SK-N-SH treated with all-trans-retinoic acid at 6 μM for 48 hours (cell line): ENCODE data around the gene FOXO1.

Experiments used
- ARNTL ChIP-seq: fragments of 450-650 bp; formaldehyde crosslinking; IDR thresholded peaks from 2 replicates; pipeline ENCODE4 v1.5.0; 2020; ENCODE audit warnings: low read depth, mild to moderate bottlenecking, moderate library complexity, borderline replicate concordance
- CSRNP3 ChIP-seq: fragments of 250-450 bp; sonication (Bioruptor Pico); IDR thresholded peaks from 2 replicates; pipeline ENCODE4 v1.5.1; 2021; ENCODE audit warnings: mild to moderate bottlenecking, moderate library complexity
- PATZ1 ChIP-seq: fragments of 250-450 bp; sonication (Bioruptor Pico); IDR thresholded peaks from 2 replicates; pipeline ENCODE4 v1.8.0; 2020; ENCODE audit warnings: mild to moderate bottlenecking, moderate library complexity, borderline replicate concordance
- PPARA ChIP-seq: fragments of 250-450 bp; sonication (Bioruptor Pico); IDR thresholded peaks from 2 replicates; pipeline ENCODE4 v1.5.0; 2020; ENCODE audit warnings: mild to moderate bottlenecking, borderline replicate concordance
- RARB ChIP-seq: fragments of 250-450 bp; sonication (Bioruptor Pico); IDR thresholded peaks from 2 replicates; pipeline ENCODE4 v1.8.0; 2021; ENCODE audit warnings: mild to moderate bottlenecking, moderate library complexity
- ZFP3 ChIP-seq: fragments of 250-450 bp; sonication (Bioruptor Pico); IDR thresholded peaks from 2 replicates; pipeline ENCODE4 v1.5.0; 2020; ENCODE audit warnings: mild to moderate bottlenecking, moderate library complexity
- ZFP30 ChIP-seq: fragments of 450-650 bp; formaldehyde crosslinking; IDR thresholded peaks from 2 replicates; pipeline ENCODE4 v1.5.0; 2022; ENCODE audit warnings: mild to moderate bottlenecking, moderate library complexity
- ZNF565 ChIP-seq: fragments of 450-650 bp; formaldehyde crosslinking; conservative IDR thresholded peaks from 2 replicates; pipeline ENCODE4 v1.5.0; 2020; ENCODE audit warnings: low read depth, mild to moderate bottlenecking, moderate library complexity
- TF ChIP-seq, protein P1 (sequence below): fragments of 250-450 bp; sonication (Bioruptor Pico); IDR thresholded peaks from 2 replicates; pipeline ENCODE4 v1.5.1; 2020; ENCODE audit warnings: low read depth, mild to moderate bottlenecking, moderate library complexity

DNA sequence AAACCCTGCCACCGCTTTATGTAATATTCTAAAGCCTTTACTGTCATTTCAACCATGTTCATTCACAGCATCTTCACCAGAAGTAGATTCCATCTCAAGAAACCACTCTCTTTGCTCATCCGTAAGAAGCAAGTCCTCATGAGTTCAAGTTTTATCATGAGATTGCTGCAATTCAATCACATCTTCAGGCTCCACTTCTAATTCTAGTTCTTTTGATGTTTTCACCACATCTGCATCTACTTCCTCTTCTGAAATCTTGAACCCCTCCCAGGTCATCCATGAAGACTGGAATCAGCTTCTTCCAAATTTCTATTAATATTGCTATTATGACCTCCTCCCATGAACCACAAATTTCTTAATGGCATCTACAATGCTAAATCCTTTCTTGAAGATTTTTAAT, 83.9 kb downstream of the FOXO1 start:
- TF ChIP-seq CSRNP3 (no peak), ZFP3 (CRISPR knock-in tag) (no peak), ZNF565 (no peak), PPARA (CRISPR knock-in tag) (no peak), PATZ1 (no peak), ARNTL (CRISPR knock-in tag) (no peak), ZFP30 (CRISPR knock-in tag) (no peak), RARB (no peak)
- TF ChIP-seq, protein P1, sequence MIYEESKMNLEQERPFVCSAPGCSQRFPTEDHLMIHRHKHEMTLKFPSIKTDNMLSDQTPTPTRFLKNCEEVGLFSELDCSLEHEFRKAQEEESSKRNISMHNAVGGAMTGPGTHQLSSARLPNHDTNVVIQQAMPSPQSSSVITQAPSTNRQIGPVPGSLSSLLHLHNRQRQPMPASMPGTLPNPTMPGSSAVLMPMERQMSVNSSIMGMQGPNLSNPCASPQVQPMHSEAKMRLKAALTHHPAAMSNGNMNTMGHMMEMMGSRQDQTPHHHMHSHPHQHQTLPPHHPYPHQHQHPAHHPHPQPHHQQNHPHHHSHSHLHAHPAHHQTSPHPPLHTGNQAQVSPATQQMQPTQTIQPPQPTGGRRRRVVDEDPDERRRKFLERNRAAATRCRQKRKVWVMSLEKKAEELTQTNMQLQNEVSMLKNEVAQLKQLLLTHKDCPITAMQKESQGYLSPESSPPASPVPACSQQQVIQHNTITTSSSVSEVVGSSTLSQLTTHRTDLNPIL (CRISPR knock-in tag): no peak
